IPS-18c (cell line): ENCODE data around the gene ACAN.

Source experiments
- H3K4me3 ChIP-seq: 2 replicates; pipeline ENCODE4 v1.7.0; 2013; ENCODE audit warnings: low read depth, mild to moderate bottlenecking, low read length, moderate library complexity; ENCODE audit not compliant: insufficient read depth
- H3K9me3 ChIP-seq: one replicate; pipeline ENCODE4 v1.6.1; 2013; ENCODE audit warnings: mild to moderate bottlenecking, low read length, moderate library complexity; ENCODE audit not compliant: control insufficient read depth, insufficient read depth

Gene ACAN

DNA sequence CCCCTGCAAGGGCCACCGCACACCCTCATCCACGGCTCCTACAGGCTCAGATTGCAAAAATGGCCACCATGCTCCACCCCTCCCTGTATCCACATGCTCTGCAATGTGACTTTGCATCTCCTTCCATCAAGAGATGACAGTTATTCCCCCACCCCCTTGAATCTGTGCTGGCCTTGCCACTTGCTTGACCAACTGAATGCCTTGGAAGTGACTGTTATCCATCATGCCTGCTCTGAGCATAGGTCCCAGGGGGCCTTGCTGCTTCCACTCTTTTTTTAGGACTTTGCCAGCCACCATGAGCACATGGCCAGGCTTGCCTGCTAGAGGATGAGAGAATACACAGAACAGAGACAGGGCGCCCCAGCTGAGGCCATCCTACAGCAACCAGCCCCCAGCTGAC is 78.5 kb downstream of the ACAN start:
- Histone ChIP-seq H3K9me3 (no peaks in the 10 kb centered on the region), H3K4me3 (no peak overlapping the region)

DNA sequence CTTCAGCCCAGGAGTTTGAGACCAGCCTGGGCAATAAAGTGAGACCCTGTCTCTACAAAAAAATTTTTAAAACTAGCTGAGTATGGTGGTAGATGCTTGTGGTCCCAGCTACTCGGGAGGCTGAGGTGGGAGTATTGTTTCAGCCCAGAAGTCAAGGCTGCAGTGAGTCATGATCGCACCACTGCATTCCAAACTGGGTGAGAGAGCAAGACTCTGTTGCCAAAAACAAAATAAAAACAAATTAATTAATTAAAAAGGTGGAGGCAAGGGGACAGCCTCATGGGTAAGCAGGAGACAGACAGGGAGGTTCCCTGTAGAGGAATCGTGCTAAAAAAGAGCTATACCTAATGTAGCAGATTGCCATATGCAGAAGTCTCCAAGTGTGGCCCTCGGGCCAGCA is 79.5 kb downstream of the ACAN start:
- Histone ChIP-seq H3K4me3 (no peak overlapping the region), H3K9me3 (no peaks in the 10 kb centered on the region)

DNA sequence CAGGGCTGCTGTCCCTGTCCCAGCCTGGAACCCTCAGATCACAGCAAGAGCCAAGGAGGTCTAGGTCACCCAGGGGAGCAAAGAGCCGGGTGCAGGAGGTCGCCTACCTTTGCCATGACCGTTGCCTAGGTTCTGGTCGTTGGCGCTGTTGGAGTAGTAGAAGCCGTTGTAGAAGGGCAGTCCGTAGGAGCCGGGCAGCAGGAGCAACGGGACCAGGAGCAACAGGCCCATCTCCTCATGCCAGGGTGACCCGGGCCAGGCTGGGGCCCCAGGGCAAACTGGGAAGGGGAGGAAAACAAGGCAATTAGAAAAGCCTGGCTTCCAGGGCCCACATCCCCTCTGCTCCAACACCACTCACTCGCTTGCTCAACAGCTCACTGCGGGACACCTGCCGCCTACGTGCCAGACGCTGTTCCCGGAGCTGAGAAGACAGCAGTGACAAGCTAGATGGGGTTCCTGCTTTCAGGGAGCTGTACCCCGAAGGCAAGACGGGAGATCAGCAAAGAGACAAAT is 83.9 kb downstream of the ACAN start:
- Histone ChIP-seq H3K9me3 (no peaks in the 10 kb centered on the region), H3K4me3 (no peak overlapping the region)

DNA sequence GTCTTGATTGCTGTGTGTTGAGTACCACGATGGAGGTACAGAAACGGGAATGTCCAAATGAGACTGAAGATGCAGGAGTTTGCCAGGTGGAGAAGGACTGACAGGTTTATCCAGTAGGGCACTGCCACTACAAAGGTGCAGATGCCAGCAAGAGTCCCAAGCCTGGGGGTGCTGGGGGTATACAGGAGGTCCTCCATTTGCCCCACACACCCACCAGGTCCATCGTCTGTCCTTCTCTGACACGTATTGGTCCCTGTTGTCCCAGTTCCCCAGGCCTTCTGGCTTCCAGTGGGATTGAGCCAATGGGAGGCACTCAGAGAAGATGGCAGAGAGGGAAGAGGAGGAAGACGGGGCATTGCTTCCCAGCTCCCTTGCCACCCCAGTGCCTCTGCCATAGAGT is 85.5 kb downstream of the ACAN start:
- Histone ChIP-seq H3K4me3 (no peak overlapping the region), H3K9me3 (no peaks in the 10 kb centered on the region)

DNA sequence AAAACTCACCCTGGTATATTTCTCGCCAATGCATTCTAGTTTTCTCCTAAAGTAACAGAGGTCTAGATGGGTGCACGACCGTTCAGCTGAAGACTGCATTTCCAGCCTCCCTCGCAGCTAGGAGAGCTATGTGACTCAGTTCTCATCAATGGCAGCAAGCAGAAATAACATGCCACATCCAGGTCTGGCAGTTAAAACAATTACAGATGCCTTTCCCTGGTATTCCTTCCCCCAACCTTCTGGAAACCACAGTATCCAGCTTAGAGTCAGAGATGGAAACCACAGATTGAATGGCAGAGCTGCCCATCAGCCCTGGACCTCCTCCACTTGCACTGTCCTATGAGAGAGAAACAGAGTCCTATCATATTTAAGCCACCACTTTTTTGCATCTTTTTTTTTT is 87.3 kb downstream of the ACAN start:
- Histone ChIP-seq H3K4me3 (no peak overlapping the region), H3K9me3 (no peaks in the 10 kb centered on the region)

DNA sequence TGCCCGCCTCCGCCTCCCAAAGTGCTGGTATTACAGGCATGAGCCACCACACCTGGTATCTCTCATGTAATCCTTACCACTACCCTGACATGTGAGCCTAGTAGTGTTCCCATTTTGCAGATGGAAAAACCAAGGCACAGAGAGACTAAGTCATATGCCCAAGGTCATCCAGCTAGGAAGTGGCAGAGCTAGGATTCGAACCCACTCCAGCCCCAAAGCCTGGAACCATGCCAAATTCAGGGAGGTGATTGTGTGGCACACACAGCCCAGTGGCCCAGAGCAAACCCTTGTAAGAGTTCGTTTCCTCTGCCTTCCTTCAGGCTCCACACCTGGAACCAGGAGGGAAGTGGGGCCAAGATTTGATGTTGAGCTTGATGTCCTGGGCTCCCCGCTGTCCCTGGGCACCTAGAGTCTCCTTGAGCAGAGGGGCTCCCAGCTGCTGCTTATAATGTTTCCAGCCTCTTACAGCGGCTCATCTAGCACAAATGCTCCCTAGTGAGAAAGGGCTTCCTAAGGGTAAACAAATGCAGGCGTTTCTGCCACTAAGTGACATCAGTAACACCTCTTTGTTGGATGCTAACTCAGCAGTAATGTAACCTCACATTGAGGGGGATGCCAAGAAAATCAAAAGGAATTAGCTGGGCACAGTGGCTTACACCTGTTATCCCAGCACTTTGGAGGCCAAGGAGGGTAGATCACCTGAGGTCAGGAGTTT is 88.5 kb downstream of the ACAN start:
- Histone ChIP-seq H3K4me3 (no peak overlapping the region), H3K9me3 (no peaks in the 10 kb centered on the region)

DNA sequence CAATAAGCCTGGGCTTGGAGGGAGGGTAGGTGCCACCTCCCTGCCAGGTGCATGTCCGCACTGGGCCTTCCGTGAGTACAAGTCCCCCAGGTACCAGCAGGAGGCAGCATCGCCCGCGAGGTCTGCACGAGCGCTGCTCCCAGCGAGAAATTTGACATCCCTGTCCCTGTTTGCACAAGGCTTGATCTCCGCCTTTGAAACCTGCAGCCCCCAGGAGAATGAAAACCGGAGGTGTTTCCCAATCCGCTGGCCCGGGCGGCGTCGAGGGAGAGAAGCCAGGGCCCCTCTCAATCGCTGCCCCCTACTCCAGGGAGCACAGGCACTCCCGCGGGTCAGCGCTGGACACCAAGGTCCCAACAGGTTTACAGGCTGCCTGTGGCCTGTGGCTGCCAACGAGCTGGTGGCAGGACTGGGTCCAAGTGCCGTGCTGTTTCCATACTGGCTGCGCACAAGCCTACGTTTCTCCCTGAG is 91.1 kb downstream of the ACAN start:
- H3K4me3 ChIP-seq = peak overlapping the region; percentile 77
- no peaks in the 10 kb centered on the region for H3K9me3 ChIP-seq

DNA sequence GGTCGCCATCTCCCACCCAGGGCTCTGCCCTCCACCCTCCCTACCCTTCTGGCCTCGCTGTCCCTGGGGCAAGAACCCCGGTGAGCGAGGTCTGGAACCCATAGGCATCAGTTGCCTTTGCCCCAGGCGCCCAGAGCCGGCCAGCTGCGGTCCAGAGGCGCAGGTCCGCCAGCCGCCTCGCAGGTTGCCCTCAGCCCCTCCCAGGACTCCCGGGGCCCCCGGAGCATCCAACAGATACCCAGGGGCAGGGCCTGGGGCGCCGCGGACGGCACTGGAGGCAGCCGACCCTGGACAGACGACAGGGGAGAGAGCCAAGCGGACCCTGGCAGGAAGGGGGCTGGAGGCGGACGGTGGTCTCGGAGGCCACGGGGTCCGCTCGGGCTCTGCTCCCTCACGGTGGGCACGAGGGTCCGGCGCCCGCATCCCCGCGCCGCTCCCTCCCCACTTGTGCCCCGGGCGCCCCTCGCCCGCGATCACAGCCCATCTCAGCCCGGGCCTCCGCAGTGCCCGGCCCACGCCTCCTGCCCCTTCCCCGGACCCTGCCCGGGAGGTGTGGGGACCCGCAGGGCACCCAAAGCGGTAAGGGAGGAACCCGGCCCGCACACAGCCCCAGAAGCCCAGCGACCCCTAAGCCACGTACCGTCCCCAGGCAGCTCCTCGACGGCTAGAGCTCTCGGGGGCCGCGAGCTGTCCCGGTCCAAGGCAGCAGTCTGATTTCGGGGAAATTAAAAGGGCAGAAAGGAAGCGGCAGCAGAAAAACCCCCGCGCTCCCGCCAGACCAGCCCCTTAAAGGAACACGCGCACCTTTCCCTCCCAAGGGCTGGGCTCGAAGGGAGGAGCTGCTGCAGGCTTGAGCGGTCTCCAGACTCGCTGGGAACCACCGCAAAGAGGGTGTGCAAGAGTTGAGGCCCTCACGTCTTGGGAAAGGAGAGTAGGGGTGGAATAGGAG is 91.9 kb downstream of the ACAN start, which contains the start of gene HAPLN3:
Gene HAPLN3 (minus strand): TSS at position 726 of the 949 bp plus-strand sequence. CDS start 8,246 bp downstream, outside the sequence.
- peak within 1 kb of the TSS; percentile 77 for H3K4me3 ChIP-seq
- H3K9me3 ChIP-seq = no peaks in the 10 kb centered on the region

DNA sequence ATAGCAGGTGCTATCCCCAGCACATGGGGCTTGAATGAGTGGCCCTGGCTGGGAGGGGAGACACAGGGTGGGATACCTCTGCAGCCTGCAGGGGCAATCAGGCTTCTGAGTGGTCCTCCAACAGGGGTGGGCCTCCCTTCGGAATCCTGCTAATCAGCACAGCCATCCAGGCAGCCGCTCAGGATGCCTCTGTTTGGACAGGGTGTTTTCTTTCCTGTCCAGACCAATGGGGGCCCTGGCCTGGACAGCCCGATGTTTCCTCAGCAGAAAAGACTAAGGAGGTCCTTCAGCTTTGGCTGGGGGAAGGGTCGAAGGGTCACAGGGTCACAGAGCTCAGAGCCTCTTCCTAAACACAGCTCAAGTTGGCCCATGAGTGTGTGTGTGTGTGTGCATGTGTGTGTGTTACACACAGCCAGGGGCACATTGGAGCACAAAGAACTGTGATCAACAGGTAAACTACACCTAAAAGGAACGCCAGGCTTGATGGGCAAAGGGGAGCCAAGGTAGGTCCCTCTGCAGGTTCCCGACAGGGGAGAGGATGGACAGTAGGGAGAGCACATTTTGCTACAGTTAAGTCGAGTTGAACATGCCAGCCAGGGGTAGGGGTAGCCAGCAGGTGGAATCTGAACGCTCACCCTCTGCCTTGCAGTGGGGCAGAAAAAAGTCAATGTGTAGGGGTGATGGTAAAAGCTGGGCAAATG is 93.2 kb downstream of the ACAN start:
- Histone ChIP-seq H3K9me3 (no peaks in the 10 kb centered on the region), H3K4me3 (no peak overlapping the region)

DNA sequence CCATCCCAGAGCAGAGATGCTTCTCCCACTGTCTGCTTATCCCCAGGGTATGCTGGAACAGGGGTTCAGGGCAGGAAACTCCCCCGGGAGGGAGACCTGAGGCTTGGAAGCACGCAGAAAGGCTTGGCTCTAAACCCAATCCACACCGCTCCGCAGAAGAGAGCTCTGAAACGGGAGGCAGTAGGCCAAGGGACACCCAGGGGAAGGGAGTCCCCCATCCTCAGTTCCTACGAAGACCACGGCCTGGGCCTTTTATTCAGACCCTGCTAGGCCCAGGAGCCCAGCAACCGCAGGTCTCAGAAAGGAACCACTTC is 93.9 kb downstream of the ACAN start:
- H3K9me3 ChIP-seq = no peaks in the 10 kb centered on the region
- H3K4me3 ChIP-seq = no peak overlapping the region

DNA sequence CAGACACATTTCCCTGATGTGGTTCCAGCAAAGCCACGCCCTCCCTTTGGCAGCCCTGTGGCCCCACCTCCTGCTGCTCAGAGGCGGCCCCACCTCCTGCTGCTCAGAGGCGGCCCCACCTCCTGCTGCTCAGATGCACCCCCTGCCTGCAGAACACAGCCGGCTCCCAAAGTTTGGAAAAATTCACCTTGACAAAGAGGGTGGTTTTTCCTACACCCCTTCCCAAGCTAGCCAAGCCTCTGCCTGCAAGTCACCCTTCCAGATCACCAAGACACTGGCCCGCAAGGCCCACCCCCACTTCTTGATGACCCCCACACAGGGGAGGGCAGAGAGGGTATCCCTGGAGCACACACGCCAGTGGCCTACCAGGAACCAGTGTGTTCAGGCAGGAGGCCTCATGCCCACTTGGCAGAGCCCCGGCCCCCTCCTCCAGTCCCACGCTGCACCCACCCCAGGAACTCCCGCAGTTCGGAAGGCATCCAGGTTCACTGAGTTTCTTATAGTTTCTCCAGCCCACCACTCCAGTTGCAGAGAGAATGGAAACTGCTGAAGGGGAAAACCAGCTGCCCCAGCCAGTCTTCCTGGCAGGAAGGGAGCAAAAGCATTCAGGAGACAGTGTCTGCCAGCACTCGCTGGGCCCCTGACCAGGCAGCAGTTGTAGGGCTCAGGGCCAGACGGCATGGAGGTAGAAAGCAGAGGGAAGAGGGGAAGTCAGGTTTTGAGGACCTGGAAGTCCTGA is 94.4 kb downstream of the ACAN start:
- no peak overlapping the region for H3K4me3 ChIP-seq
- H3K9me3 ChIP-seq = no peaks in the 10 kb centered on the region

DNA sequence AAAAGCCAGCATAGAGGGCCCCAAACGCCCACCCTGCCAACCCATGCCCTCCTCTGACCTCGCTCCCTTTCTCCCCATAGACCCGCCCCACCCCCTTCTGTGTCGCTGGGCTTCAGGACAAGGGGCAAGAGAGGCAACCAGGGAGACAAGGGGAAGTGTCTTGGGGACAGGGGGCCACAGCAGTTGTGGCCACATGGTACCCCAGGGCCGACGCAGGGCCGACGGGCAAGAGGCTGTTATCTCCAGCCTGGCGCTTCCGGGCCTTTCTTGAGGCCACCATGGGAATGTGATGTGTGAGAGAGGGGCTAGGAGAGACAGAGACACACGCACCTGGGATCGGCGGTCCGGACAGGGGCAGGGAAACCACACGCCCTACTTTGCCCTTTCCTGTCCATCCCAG is 95.5 kb downstream of the ACAN start:
- Histone ChIP-seq H3K4me3 (no peak overlapping the region), H3K9me3 (no peaks in the 10 kb centered on the region)

DNA sequence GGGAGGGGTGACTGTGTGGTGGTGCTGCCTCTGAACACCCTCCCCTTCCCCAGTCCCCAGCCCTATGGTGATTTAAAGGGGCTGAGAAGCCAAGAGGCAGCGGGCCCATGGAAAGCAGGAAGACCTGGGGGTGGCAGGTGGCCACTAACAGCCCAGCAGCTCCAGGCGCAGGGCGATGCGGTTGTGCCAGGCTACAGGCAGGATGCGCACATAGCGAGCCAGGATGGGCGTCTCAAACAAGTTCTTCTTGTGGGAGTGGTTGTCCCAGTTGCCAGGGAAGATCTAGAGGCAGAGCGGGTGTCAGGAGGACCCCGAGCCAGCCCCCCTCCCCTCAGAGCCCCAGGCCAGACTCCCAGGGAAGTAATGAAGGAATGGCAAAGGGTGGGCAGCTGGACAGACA is 96.0 kb downstream of the ACAN start:
- no peaks in the 10 kb centered on the region for H3K9me3 ChIP-seq
- no peak overlapping the region for H3K4me3 ChIP-seq

DNA sequence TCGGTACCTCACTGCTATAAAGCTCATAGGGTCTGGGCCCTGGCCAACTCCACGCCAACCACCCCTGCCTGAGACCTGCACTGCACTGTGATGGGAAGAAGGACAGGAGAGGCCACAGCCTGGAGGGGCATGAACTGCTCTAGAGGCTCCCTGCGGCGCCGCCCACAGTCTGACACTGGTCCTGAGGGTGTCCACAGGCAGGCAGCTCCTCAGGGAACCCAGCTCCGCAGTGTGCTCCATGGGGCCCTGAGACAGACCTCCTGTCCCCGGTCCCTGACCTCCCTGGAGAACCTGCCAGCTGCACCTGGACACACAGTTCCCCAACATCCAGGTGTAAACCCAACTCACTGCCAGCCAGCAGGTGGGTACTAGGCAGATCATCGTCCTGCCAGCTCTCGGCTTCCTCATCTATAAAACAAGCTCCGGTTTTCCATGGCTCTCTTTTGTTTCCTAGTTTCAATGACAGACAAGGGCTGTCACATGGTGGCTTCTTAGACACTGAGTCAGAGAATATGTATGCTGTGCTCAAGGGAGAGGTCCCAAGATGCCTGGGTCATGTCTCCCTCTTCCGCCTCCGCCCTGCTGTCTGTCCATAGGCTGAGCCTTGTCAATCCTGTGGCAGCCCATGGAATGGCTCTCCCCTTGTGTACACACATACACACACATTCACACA is 97.2 kb downstream of the ACAN start:
- Histone ChIP-seq H3K9me3 (no peaks in the 10 kb centered on the region), H3K4me3 (no peak overlapping the region)

DNA sequence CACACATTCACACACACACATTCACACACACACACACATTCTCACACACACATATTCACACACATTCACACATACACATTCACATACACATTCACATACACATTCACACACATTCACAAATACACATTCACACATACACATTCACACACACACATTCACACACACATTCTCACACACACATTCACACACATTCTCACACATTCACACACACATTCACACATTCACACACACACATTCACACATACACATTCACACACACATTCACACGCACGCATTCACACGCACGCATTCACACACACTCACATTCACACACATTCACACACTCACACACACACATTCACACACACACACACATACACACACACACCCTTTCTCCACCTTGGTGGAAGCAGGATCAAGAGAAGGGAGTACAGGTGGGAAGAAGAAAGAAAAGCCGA is 97.8 kb downstream of the ACAN start:
- Histone ChIP-seq H3K9me3 (no peaks in the 10 kb centered on the region), H3K4me3 (no peak overlapping the region)

DNA sequence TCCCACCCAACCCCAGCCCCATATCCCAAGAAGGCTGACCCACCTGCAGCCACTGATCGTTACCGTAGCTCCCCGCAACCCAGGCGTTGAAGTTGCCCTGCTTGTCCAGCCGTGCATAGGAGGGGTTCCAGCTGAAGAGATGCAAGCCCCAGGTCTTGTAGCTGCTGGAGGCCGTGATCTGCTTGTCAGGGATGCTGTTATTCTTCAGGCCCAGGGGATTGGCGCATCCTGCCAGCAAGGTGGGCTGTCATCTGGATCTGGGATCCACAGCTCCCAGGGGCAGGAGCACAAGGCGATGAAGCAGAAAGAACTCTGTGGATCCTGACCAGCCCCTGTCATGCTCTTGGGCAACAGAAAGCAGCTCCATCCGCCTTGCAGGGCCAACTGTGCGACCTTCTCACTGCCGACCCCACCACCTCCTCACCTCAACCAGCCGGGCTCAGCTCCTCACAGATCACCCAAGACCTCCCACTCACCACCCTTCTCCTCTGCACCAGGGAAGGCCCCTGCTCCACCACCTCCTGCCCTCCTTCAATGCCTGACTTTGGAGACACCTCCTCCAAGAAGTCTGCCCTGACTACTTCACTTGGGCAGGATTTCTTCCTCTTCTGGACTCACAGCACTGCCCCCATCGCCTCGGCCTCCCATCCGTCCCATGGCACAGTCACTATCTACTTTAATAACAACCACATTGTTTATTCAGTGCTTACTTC is 98.4 kb downstream of the ACAN start:
- no peaks in the 10 kb centered on the region for H3K9me3 ChIP-seq
- no peak overlapping the region for H3K4me3 ChIP-seq
